ENCODE data around the gene MAD1L1. TPM values are rescaled to one million over a fixed set of nuclear protein-coding genes. Genes with fewer than 3 reads are reported as not detected.

MAD1L1 gene
- total and polyA plus RNA-seq, 4 donors: 12.8 to 20.7 (median 16.5) TPM

GRCh38 chr7:2023877-2024566 is 208.7 kb downstream of the MAD1L1 start:
- Histone ChIP-seq H3K27ac (ENCODE audit: low read depth in 1 of 2, low read length in 2 of 2) (no peak overlapping the region), H3K4me1 (ENCODE audit: control insufficient read depth in 4 of 4, insufficient read depth in 4 of 4, low read length in 3 of 4) (no peaks in the 10 kb centered on the region), H3K9me3 (ENCODE audit: control insufficient read depth in 4 of 4, low read length in 3 of 4) (peaks cover 5 to 14% (median 8%) of the 10 kb centered on the region in 4 donors), H3K36me3 (ENCODE audit: control insufficient read depth in 4 of 4, insufficient read depth in 3 of 4, low read depth in 1 of 4, low read length in 3 of 4) (no peaks in the 10 kb centered on the region), H3K27me3 (ENCODE audit: control insufficient read depth in 4 of 4, insufficient read depth in 4 of 4, low read length in 3 of 4) (no peaks in the 10 kb centered on the region), H3K9ac (ENCODE audit: low read depth in 1 of 2, low read length in 2 of 2) (no peak overlapping the region), H3K4me3 (ENCODE audit: low read depth in 1 of 3, low read length in 3 of 3) (no peak overlapping the region)
- DNase-seq (ENCODE audit: low spot score): no peak
- TF ChIP-seq RAD21 (IDR thresholded peaks at IDR 0.05) (no peak), TAF1 (conservative IDR thresholded peaks at IDR 0.05) (no peak), JUND (IDR thresholded peaks at IDR 0.05) (no peak), HNF4A (conservative IDR thresholded peaks at IDR 0.05) (no peak)
- WGBS: 90% methylated on average over 7 of the region's 7 CpGs

- Histone ChIP-seq H3K27ac (ENCODE audit: low read depth in 1 of 2, low read length in 2 of 2) (no peak overlapping the region), H3K36me3 (ENCODE audit: control insufficient read depth in 4 of 4, insufficient read depth in 3 of 4, low read depth in 1 of 4, low read length in 3 of 4) (no peaks in the 10 kb centered on the region), H3K27me3 (ENCODE audit: control insufficient read depth in 4 of 4, insufficient read depth in 4 of 4, low read length in 3 of 4) (no peaks in the 10 kb centered on the region), H3K9ac (ENCODE audit: low read depth in 1 of 2, low read length in 2 of 2) (no peak overlapping the region), H3K4me1 (ENCODE audit: control insufficient read depth in 4 of 4, insufficient read depth in 4 of 4, low read length in 3 of 4) (no peaks in the 10 kb centered on the region), H3K9me3 (ENCODE audit: control insufficient read depth in 4 of 4, low read length in 3 of 4) (peaks cover 4 to 11% (median 5%) of the 10 kb centered on the region in 4 donors), H3K4me3 (ENCODE audit: low read depth in 1 of 3, low read length in 3 of 3) (no peak overlapping the region)
- WGBS: 91% methylated on average over 8 of the region's 8 CpGs
- no peak for DNase-seq (ENCODE audit: low spot score)
- no peak for TF ChIP-seq JUND (IDR thresholded peaks at IDR 0.05)
- no peak for TF ChIP-seq FOXA2 (IDR thresholded peaks at IDR 0.05)
- no peak for TF ChIP-seq TAF1 (conservative IDR thresholded peaks at IDR 0.05)
- no peak for TF ChIP-seq HNF4G (IDR thresholded peaks at IDR 0.05)
- no peak for TF ChIP-seq ATF3 (IDR thresholded peaks at IDR 0.05)
Observed at GRCh38 chr7:2022737-2023250, 210.0 kb downstream of the MAD1L1 start.

- Histone ChIP-seq H3K4me1 (ENCODE audit: control insufficient read depth in 4 of 4, insufficient read depth in 4 of 4, low read length in 3 of 4) (no peaks in the 10 kb centered on the region), H3K36me3 (ENCODE audit: control insufficient read depth in 4 of 4, insufficient read depth in 3 of 4, low read depth in 1 of 4, low read length in 3 of 4) (no peaks in the 10 kb centered on the region), H3K9me3 (ENCODE audit: control insufficient read depth in 4 of 4, low read length in 3 of 4) (peaks cover 4 to 11% (median 5%) of the 10 kb centered on the region in 4 donors), H3K9ac (ENCODE audit: low read depth in 1 of 2, low read length in 2 of 2) (no peak overlapping the region), H3K27me3 (ENCODE audit: control insufficient read depth in 4 of 4, insufficient read depth in 4 of 4, low read length in 3 of 4) (no peaks in the 10 kb centered on the region), H3K27ac (ENCODE audit: low read depth in 1 of 2, low read length in 2 of 2) (no peak overlapping the region), H3K4me3 (ENCODE audit: low read depth in 1 of 3, low read length in 3 of 3) (no peak overlapping the region)
- DNase-seq (ENCODE audit: low spot score): no peak
- 97% methylated on average over 9 of the region's 9 CpGs for WGBS
- no peak for TF ChIP-seq HNF4G (IDR thresholded peaks at IDR 0.05)
- TF ChIP-seq CTCF (IDR thresholded peaks at IDR 0.05; ENCODE audit: low read depth, low read length, missing input control): no peak
Observed at GRCh38 chr7:2022021-2022409, 210.7 kb downstream of the MAD1L1 start.

GRCh38 chr7:2019711-2020511 is 212.8 kb downstream of the MAD1L1 start:
- 81% methylated on average over 43 of the region's 43 CpGs for WGBS
- H3K9ac ChIP-seq (ENCODE audit: low read depth in 1 of 2, low read length in 2 of 2): no peak overlapping the region

More at GRCh38 chr7:2019711-2020511, 212.8 kb downstream of the MAD1L1 start:
- Histone ChIP-seq H3K4me3 (ENCODE audit: low read depth in 1 of 3, low read length in 3 of 3) (no peak overlapping the region), H3K27ac (ENCODE audit: low read depth in 1 of 2, low read length in 2 of 2) (peak overlapping the region; percentile 22 to 25), H3K9me3 (ENCODE audit: control insufficient read depth in 4 of 4, low read length in 3 of 4) (peaks cover 0 to 5% (median 2%) of the 10 kb centered on the region in 4 donors), H3K4me1 (ENCODE audit: control insufficient read depth in 4 of 4, insufficient read depth in 4 of 4, low read length in 3 of 4) (no peaks in the 10 kb centered on the region), H3K36me3 (ENCODE audit: control insufficient read depth in 4 of 4, insufficient read depth in 3 of 4, low read depth in 1 of 4, low read length in 3 of 4) (no peaks in the 10 kb centered on the region), H3K27me3 (ENCODE audit: control insufficient read depth in 4 of 4, insufficient read depth in 4 of 4, low read length in 3 of 4) (no peaks in the 10 kb centered on the region)
- TF ChIP-seq ATF3 (IDR thresholded peaks at IDR 0.05) (no peak), MAX (IDR thresholded peaks at IDR 0.05) (no peak), FOXA2 (IDR thresholded peaks at IDR 0.05) (no peak), HNF4A (conservative IDR thresholded peaks at IDR 0.05) (no peak), FOXA1 (IDR thresholded peaks at IDR 0.05) (no peak), JUND (IDR thresholded peaks at IDR 0.05) (no peak), TAF1 (conservative IDR thresholded peaks at IDR 0.05) (no peak), YY1 (IDR thresholded peaks at IDR 0.05) (no peak), EGR1 (IDR thresholded peaks at IDR 0.05; ENCODE audit: low read depth in 2 of 2) (no peak), ZBTB33 (IDR thresholded peaks at IDR 0.05) (no peak), GABPA (IDR thresholded peaks at IDR 0.05 in 1 of 2, conservative IDR thresholded peaks at IDR 0.05 in 1 of 2) (no peak), NR2F2 (IDR thresholded peaks at IDR 0.05) (no peak)
- DNase-seq (ENCODE audit: low spot score): no peak
